ENCODE measurements around the gene PAK6.

PAK6 gene

GRCh38 chr15:40278026-40278425 is 39.2 kb downstream of the PAK6 start:
- no peak for DNase-seq

- DNase-seq, result no peak
These were observed 40.7 kb downstream of the PAK6 start for GRCh38 chr15:40279437-40280141.

DNA sequence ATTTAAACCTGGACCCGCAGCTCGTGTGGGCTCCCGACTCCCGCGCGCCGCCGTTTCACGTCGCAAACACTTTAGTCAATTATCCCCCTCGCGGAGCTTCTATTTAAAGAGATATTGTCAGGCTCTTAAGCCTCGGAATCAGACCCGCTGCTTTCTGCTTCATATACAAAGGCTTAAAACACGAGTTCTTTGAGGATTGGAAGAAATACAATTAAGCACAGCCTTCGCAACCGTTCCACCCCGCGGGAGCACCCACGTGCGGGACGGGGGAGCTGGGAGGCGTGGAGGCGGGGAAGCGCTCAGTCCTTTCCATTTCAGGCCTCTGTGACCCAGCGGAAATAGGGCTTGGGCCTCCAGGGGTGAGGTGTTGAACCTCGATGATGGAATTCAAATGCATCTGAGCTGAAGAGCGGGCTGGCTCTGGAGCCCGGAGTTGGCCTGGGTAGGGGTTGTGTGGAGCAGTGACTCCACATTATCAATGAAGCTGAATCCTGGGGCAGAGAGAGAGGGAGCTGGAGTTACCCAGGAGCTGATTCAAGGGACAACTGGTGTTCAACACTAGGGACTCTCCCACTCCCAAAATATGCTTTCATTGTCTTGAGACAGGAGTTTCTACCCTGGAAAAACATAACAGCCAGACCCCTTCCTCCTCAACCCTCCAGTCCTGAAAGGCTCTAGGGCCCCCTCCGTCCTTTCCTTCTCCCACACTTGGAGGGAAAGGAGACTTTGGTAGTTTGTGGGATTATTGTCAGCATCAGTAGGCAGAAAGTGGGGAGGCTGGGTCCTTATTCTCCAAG is 41.6 kb downstream of the PAK6 start:
- DNase-seq, result no peak

DNA sequence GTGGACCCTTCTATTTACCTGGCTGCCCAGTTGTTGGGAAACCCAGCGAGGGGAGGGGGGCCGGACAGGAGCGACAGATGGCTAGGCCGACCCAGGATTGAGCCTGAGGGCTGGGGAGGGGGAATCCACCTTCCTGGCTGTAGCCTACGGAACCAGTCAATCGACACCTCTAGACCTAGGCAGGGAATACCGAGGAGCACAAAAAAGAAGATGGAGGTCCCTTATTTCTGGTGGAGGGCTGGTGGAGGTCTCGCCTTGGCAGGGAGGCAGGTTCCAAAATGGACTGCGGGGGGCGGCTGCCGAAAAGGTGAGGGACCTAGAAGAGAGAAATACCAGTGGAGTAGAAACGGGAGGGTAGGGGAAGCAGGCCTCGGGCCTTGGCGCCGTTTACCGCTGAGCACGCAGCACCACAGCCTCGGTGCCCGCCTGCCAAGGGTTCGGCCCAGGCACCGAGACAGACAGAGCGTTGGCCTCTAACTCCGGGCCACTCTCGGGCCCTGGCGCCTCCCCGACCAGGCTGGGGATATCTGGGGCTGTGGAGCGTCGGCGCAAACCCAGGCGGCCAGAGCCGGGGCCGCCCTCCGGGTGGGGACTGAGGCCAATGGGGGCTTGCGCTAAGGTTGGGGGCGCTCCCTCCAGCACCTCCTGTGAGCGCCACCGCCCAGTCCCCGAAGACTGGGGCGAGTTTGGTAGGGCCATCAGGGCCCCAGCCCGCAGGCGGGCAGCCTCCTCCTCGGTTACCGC is 42.4 kb downstream of the PAK6 start:
- DNase-seq, result no peak

GRCh38 chr15:40281801-40282146 is 42.9 kb downstream of the PAK6 start:
- no peak for DNase-seq

DNA sequence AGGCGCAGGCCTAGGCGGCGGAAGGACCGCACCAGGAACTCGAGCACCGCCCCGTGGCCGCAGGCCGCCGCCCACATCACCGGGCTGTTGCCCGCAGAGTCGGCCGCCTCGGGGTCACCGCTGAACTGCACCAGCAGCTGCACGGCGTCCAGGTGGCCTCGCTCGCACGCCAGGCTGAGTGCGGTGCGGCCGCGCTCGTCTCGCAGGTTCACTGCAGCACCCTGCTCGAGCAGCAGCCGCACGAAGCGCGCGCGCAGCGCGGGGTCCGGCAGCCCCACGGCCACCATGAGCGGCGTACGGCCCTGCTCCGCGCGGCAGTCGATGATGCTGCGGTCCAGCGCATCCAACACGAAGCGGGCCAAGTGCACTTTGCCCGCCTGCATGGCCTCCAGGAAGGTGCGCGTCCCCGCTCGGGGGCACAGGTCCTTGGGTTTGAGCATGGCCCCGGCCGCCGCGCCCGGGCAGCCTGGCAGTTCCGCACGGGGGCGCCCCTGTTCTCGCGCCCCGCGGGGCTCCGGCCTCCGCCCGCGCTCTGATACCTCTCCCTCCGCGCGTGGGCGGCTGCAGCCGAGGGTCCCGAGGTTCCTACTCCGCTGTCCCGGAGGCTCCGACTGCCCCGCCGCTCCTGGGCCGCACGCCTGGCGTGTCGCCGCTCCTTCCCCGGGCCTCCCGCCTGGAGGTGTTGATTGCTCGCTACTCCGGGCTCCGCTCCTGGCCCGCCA is 43.4 kb downstream of the PAK6 start:
- no peak for DNase-seq

- DNase-seq, result no peak
These were observed 44.2 kb downstream of the PAK6 start, which contains the start of gene ANKRD63 for GRCh38 chr15:40282869-40283614. Gene ANKRD63, minus strand, starts transcription at chr15:40283064. Its CDS starts 478 bp downstream, at chr15:40282586.

DNA sequence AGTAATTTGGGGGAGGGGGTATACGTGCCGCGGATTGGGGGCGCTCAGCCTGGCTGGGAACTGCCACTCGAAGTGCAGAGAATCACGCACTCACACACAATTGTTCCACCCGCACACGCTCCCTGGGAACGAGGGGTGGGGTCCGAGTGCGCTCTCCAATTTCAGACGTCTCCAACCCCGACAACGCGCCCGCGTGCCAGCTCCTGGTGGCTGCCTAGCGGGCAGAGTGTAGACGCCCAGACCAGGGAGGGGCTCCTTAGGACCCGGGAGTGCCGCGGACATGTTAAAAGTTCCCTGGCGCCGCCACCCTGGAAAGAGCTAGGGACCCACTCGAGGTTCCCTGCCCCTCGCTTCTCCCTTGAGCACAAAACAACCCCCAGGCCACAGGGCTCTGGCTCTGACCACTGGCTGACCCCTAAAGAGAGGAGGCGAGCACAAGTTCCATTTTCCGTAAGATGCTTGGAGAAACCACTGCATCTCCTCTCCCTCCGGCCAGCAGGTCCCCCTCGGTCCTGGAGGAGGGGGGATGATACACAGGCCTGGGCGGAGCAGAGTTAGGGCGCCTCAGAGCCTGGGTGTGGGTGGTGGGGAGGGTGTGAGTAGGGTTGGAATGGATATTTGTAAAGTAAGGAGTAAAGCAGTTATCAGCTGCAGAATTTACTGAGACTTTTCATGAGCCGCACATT is 44.9 kb downstream of the PAK6 start:
- no peak for DNase-seq

DNA sequence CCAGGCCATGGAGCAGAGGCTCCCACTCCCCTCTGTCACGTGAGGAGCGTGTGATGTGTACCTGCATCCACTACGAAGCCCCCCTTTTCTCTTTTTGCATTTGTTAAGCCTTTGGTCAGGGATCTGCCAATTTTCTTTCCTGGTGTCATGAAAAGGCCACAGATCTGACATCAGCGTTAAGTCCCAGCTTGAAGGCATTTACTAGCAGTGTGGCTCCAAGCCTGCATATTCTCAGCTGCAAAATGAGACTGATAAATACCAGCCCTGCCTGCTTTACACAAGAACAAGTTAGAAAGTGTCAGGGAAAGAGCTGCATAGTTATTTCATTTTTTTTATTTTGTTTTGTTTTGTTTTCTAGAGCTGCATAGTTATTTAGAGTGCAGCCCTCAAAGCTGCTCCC is 46.3 kb downstream of the PAK6 start:
- DNase-seq, result no peak

GRCh38 chr15:40285554-40286011 is 46.7 kb downstream of the PAK6 start:
- no peak for DNase-seq

- no peak for DNase-seq
These were observed 47.2 kb downstream of the PAK6 start for GRCh38 chr15:40286061-40286532.

DNA sequence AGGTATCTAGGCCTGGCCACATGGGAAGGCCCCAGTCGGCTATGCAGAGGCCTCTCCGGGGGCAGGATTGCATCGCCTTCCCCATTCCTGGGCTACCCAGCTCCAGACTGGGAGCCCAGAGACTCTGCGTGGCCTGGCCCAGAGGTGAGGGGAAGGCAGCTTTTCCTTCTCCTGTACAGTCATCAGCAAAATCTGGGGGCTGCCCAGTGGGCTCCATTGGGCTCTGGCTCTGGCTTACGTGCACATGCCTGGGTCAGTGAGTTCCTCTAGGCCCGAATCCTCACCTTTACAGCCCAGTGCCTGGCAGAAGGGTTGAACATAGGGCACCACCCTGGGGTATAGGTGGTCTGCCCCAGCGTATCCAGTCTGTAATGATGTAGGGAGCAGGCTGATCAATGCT is 47.9 kb downstream of the PAK6 start:
- no peak for DNase-seq

- no peak for DNase-seq
These were observed 48.6 kb downstream of the PAK6 start for GRCh38 chr15:40287505-40287904.

- no peak for DNase-seq
These were observed 49.1 kb downstream of the PAK6 start for GRCh38 chr15:40287968-40288367.

- no peak for DNase-seq
These were observed 50.4 kb downstream of the PAK6 start for GRCh38 chr15:40289140-40289775.

- DNase-seq, result no peak
These were observed 51.7 kb downstream of the PAK6 start for GRCh38 chr15:40290545-40290917.

DNA sequence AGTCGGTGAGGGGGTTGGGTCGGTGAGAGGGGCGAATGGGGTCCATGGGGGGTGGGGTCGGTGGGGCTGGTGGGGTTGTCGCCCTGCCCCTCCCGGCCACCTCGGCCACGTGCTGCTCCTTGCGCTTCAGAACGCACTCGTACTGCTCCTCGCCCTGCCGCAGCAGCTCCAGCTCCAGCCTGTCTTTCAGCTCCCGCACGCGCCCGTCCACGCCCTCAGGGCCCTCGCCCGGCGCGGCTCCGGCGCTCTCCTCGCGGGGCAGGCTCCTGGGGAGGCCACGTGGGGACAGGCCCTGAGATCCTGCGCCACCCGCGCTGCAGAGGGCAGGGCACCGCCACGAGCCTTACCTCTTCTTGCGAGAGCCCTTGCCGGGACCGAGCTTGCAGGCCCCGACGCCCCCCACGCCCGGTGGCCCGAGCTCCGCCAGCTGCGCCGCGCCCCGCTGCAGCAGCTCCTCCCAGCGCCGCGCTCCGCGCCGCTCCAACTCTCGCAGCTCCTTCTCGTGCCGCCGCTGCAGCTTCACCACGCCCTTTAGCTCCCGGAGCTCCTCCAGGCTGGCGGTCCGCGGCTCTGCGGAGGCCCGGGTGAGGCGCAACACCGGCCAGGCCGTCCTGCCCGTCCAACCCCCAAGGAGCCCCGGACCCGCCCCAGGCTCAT is 52.2 kb downstream of the PAK6 start:
- DNase-seq, result no peak

DNA sequence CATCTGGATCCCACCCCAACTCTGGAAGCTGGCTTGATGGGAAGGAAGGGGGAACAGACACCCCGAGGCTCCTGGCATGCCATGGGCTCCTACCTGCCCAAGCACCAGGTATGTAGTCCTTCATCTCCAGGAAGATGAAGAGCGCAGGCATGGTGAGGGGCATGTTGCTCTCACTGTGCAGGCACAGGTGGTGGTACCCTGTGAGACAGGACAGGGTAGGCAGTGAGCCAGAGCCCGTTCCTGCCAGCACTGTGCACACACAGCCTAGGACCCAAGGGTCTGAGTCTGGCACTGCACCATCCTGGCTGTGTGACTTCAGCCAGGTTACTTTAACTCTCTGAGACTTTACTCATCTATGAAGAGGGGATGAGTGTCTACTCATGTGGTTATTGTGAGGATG is 53.4 kb downstream of the PAK6 start:
- DNase-seq, result no peak

GRCh38 chr15:40293006-40293405 is 54.1 kb downstream of the PAK6 start:
- DNase-seq, result no peak

All from NCI-H524 treated with DMSO at 0.1 percent for 48 hours (cell line).